IMR-90 (cell line): ENCODE results near the gene COL4A1. TPM values are rescaled to one million over a fixed set of nuclear protein-coding genes. Genes with fewer than 3 reads are reported as not detected.

Experiments used
- ATAC-seq: fragments of 200-7000 bp; cut with Tn5 transposase; 2 replicates; pipeline ENCODE4 v1.9.1; 2020; ENCODE audit warnings: low read depth, mild to moderate bottlenecking, moderate library complexity
- BruUV-seq: library from RNA; stranded (reverse); fragments of 400-500 nt; replicated peaks from 2 replicates; lab custom pipeline; 2021; lab: Mats Ljungman, UMichigan
- CTCF ChIA-PET: fragments of 300-600 bp; formaldehyde crosslinking; extraction: SDS; loops from one replicate; lab custom pipeline; 2021; ENCODE audit warnings: antibody characterized with exemption; lab: Yijun Ruan, JAX
- POLR2A ChIA-PET: fragments of 300-600 bp; sonication (Branson Sonifier 250); formaldehyde crosslinking; loops from one replicate; lab custom pipeline; 2022; ENCODE audit warnings: antibody characterized with exemption; ENCODE audit not compliant: unreplicated experiment; lab: Charles Lee
- DNase-seq: peaks from one replicate; pipeline ENCODE4 v3.0.0; 2013
- H2AFZ ChIP-seq: replicated peaks from 2 replicates; pipeline ENCODE3; 2013; ENCODE audit warnings: low read length, mild to moderate bottlenecking; ENCODE audit not compliant: poor library complexity
- H2AK5ac ChIP-seq: 2 replicates; pipeline ENCODE4 v1.6.1; 2013; ENCODE audit warnings: low read depth, low read length, inconsistent platforms
- H2AK9ac ChIP-seq: replicated peaks from 2 replicates; pipeline ENCODE3; 2013; ENCODE audit warnings: mild to moderate bottlenecking, low read depth, low read length, moderate library complexity; ENCODE audit not compliant: poor library complexity
- H2BK120ac ChIP-seq: 2 replicates; pipeline ENCODE4 v1.6.1; 2013; ENCODE audit warnings: low read depth, low read length, inconsistent platforms
- H2BK15ac ChIP-seq: 3 replicates; pipeline ENCODE4 v1.6.1; 2013; ENCODE audit warnings: low read depth, low read length, inconsistent platforms
- H2BK20ac ChIP-seq: 2 replicates; pipeline ENCODE4 v1.6.1; 2013; ENCODE audit warnings: low read depth, mild to moderate bottlenecking, inconsistent platforms, low read length, moderate library complexity
- H2BK5ac ChIP-seq: 2 replicates; pipeline ENCODE4 v1.6.1; 2013; ENCODE audit warnings: mild to moderate bottlenecking, low read depth, low read length, inconsistent platforms; ENCODE audit not compliant: poor library complexity, severe bottlenecking
- H3K14ac ChIP-seq: replicated peaks from 2 replicates; pipeline ENCODE4 v1.6.1; 2013; ENCODE audit warnings: low read depth, low read length, inconsistent platforms
- H3K18ac ChIP-seq: 2 replicates; pipeline ENCODE4 v1.6.1; 2013; ENCODE audit warnings: low read depth, low read length, control low read depth
- H3K23ac ChIP-seq: 2 replicates; pipeline ENCODE4 v1.6.1; 2013; ENCODE audit warnings: low read depth, low read length, inconsistent platforms
- H3K27ac ChIP-seq: 2 replicates; pipeline ENCODE4 v1.5.1; 2013; ENCODE audit warnings: mild to moderate bottlenecking, control low read depth, low read length; ENCODE audit not compliant: insufficient read depth
- H3K27me3 ChIP-seq: 2 replicates; pipeline ENCODE4 v1.6.1; 2013; ENCODE audit warnings: low read length; ENCODE audit not compliant: control insufficient read depth, insufficient read depth
- H3K36me3 ChIP-seq: 2 replicates; pipeline ENCODE4 v1.6.1; 2013; ENCODE audit warnings: low read length, mixed read lengths; ENCODE audit not compliant: control insufficient read depth, insufficient read depth
- H3K4ac ChIP-seq: 2 replicates; pipeline ENCODE4 v1.6.1; 2013; ENCODE audit warnings: low read depth, low read length, inconsistent platforms
- H3K4me1 ChIP-seq: 2 replicates; pipeline ENCODE4 v1.6.1; 2013; ENCODE audit warnings: low read length, mixed read lengths; ENCODE audit not compliant: control insufficient read depth, insufficient read depth
- H3K4me2 ChIP-seq: 2 replicates; pipeline ENCODE4 v1.6.1; 2013; ENCODE audit warnings: low read depth, mild to moderate bottlenecking, control low read depth, low read length, moderate library complexity
- H3K4me3 ChIP-seq: 2 replicates; pipeline ENCODE4 v1.5.1; 2013; ENCODE audit warnings: low read depth, mild to moderate bottlenecking, control low read depth, low read length, moderate library complexity; ENCODE audit not compliant: insufficient read depth
- H3K56ac ChIP-seq: 2 replicates; pipeline ENCODE4 v1.6.1; 2013; ENCODE audit warnings: low read length, inconsistent platforms; ENCODE audit not compliant: insufficient read depth; ENCODE audit errors: extremely low read depth
- H3K79me1 ChIP-seq, 2 experiments: 2 replicates each; pipeline ENCODE4 v1.6.1; 2013; ENCODE audit warnings: low read length in 2 of 2, inconsistent platforms in 1 of 2, low read depth in 1 of 2
- H3K9ac ChIP-seq: 2 replicates; pipeline ENCODE4 v1.6.1; 2013; ENCODE audit warnings: low read depth, low read length, control low read depth
- H3K9me1 ChIP-seq: 2 replicates; pipeline ENCODE4 v1.6.1; 2013; ENCODE audit warnings: low read length, inconsistent platforms; ENCODE audit not compliant: insufficient read depth
- H3K9me3 ChIP-seq: 2 replicates; pipeline ENCODE4 v1.6.1; 2013; ENCODE audit warnings: low read length; ENCODE audit not compliant: control insufficient read depth, insufficient read depth
- H4K20me1 ChIP-seq: 2 replicates; pipeline ENCODE4 v1.6.1; 2013; ENCODE audit warnings: low read length, inconsistent platforms; ENCODE audit not compliant: insufficient read depth
- H4K5ac ChIP-seq: 2 replicates; pipeline ENCODE4 v1.6.1; 2013; ENCODE audit warnings: mild to moderate bottlenecking, low read depth, low read length, control low read depth
- H4K8ac ChIP-seq, 2 experiments: 2 replicates each; pipeline ENCODE4 v1.6.1; 2013; ENCODE audit warnings: low read depth in 2 of 2, low read length in 2 of 2, control low read depth in 1 of 2, inconsistent platforms in 1 of 2
- H4K91ac ChIP-seq: 2 replicates; pipeline ENCODE4 v1.6.1; 2013; ENCODE audit warnings: low read depth, low read length, inconsistent platforms; ENCODE audit not compliant: insufficient read depth
- BHLHE40 ChIP-seq: fragments of 150-350 bp; IDR thresholded peaks from 2 replicates; pipeline ENCODE4 v1.6.1; 2016; ENCODE audit warnings: mild to moderate bottlenecking, low read depth, low read length
- CEBPB ChIP-seq: IDR thresholded peaks from 2 replicates; pipeline ENCODE4 v1.6.1; 2012; ENCODE audit warnings: low read depth, low read length, improper control_type of control experiment
- CHD1 ChIP-seq: IDR thresholded peaks from 2 replicates; pipeline ENCODE4 v1.6.1; 2012; ENCODE audit warnings: low read depth, low read length, improper control_type of control experiment
- CTCF ChIP-seq: conservative IDR thresholded peaks from 2 replicates; pipeline ENCODE4 v1.5.1; 2012; ENCODE audit warnings: mild to moderate bottlenecking, low read depth, low read length, improper control_type of control experiment
- ELK1 ChIP-seq: fragments of 150-350 bp; IDR thresholded peaks from 2 replicates; pipeline ENCODE4 v1.6.1; 2016; ENCODE audit warnings: low read depth, mild to moderate bottlenecking, low read length, moderate library complexity, borderline replicate concordance
- MAFK ChIP-seq: IDR thresholded peaks from 2 replicates; pipeline ENCODE4 v1.6.1; 2012; ENCODE audit warnings: low read depth, low read length, improper control_type of control experiment
- MAZ ChIP-seq: IDR thresholded peaks from 2 replicates; pipeline ENCODE4 v1.6.1; 2012; ENCODE audit warnings: low read depth, mild to moderate bottlenecking, low read length, improper control_type of control experiment, moderate library complexity, borderline replicate concordance
- MXI1 ChIP-seq: IDR thresholded peaks from 2 replicates; pipeline ENCODE4 v1.6.1; 2012; ENCODE audit warnings: low read depth, mild to moderate bottlenecking, low read length, moderate library complexity, borderline replicate concordance
- NFE2L2 ChIP-seq: fragments of 150-350 bp; IDR thresholded peaks from 2 replicates; pipeline ENCODE4 v1.6.1; 2016; ENCODE audit warnings: low read depth, mild to moderate bottlenecking, low read length
- POLR2A ChIP-seq: IDR thresholded peaks from 2 replicates; pipeline ENCODE4 v1.6.1; 2012; ENCODE audit warnings: mild to moderate bottlenecking, low read depth, low read length
- RAD21 ChIP-seq: IDR thresholded peaks from 2 replicates; pipeline ENCODE4 v1.6.1; 2012; ENCODE audit warnings: low read length, improper control_type of control experiment
- RCOR1 ChIP-seq: IDR thresholded peaks from 2 replicates; pipeline ENCODE4 v1.6.1; 2012; ENCODE audit warnings: mild to moderate bottlenecking, low read length, improper control_type of control experiment; ENCODE audit not compliant: insufficient replicate concordance
- SMC3 ChIP-seq: fragments of 150-350 bp; IDR thresholded peaks from 2 replicates; pipeline ENCODE4 v1.6.1; 2016; ENCODE audit warnings: low read depth, mild to moderate bottlenecking, antibody characterized with exemption, low read length, moderate library complexity
- USF2 ChIP-seq: fragments of 150-350 bp; IDR thresholded peaks from 2 replicates; pipeline ENCODE4 v1.6.1; 2017; ENCODE audit warnings: mild to moderate bottlenecking, antibody characterized with exemption, low read length, low read depth
- WGBS, 2 experiments: methylation state at CpG; one replicate each; pipeline versions ENCODE4 v1.1.5 to v1.1.7; 2013; ENCODE audit warnings: missing lambda C conversion rate in 2 of 2; ENCODE audit not compliant: insufficient read length in 1 of 2; ENCODE audit errors: extremely low coverage in 2 of 2; 5-methylcytosine and 5-hydroxymethylcytosine counted together
- dilution Hi-C: fragments of 300-500 bp; cut with HindIII; formaldehyde crosslinking; loops from one replicate; pipeline ENCODE4 v1.14.3; 2018; ENCODE audit warnings: low sequenced_read_pairs; ENCODE audit not compliant: unreplicated experiment
- in situ Hi-C: fragments of 300-500 bp; cut with MboI; formaldehyde crosslinking; loops from 3 replicates; pipeline ENCODE4 v1.14.3; 2019; ENCODE audit warnings: low sequenced_read_pairs, inconsistent platforms, mixed read lengths
- intact Hi-C: fragments of 100-400 bp; cut with micrococcal nuclease; formaldehyde crosslinking; loops from 2 replicates; pipeline ENCODE4 v1.10.0; 2022
- polyA plus RNA-seq, 3 experiments: library from polyadenylated mRNA; depleted of rRNA; stranded (reverse); fragments of >200 nt; gene quantifications; 2 replicates each; pipeline ENCODE4 v1.2.3, GENCODE V29; 2012; ENCODE audit warnings: low replicate concordance in 1 of 3
- total RNA-seq: library from RNA; depleted of rRNA; stranded (reverse); fragments of >200 nt; gene quantifications from 2 replicates; pipeline ENCODE4 v1.2.3, GENCODE V29; 2012

COL4A1 gene
- total and polyA plus RNA-seq, 2 of the 4 experiments (the other 2 are of a cell fraction), result 230 to 337 TPM

- POLR2A ChIA-PET, result no interaction called here
- peaks cover 78% of the 10 kb centered on the region for H4K20me1 ChIP-seq
- ATAC-seq, result peak; percentile 56
- CTCF ChIA-PET, result interaction anchor here (0.6 to 1.1 kb wide), 2 partner anchors 10 to 21 kb away, joined by 3 read pairs; no protein-coding TSS in a partner anchor
- no peaks in the 10 kb centered on the region for H3K9me3 ChIP-seq
- no peak overlapping the region for H3K4ac ChIP-seq
- H4K8ac ChIP-seq, result no peak overlapping the region
- H3K23ac ChIP-seq, result 0 out of 2 replicates have a peak overlapping the region, but pooled peaks have one; percentile 37
- no peak overlapping the region for H2AFZ ChIP-seq
- H3K56ac ChIP-seq, result no peak overlapping the region; the same call in 1 of the 2 replicates
- intact Hi-C loops (no loop called here), in situ Hi-C loops (loop anchor here (10.0 kb wide), 1 partner anchor 218 kb away; no protein-coding TSS in a partner anchor), dilution Hi-C loops (no loop called here)
- no peak overlapping the region for H2BK15ac ChIP-seq
- peak; percentile 78 for DNase-seq
- H4K91ac ChIP-seq, result no peak overlapping the region; the same call in 1 of the 2 replicates
- no peak overlapping the region for H3K18ac ChIP-seq
- no peak overlapping the region for H2BK120ac ChIP-seq
- no peak overlapping the region for H3K9ac ChIP-seq
- H3K14ac ChIP-seq, result 0 out of 2 replicates have a peak overlapping the region, but pooled peaks have one; percentile 44
- H3K4me1 ChIP-seq, result peaks cover 25% of the 10 kb centered on the region
- H2AK5ac ChIP-seq, result no peak overlapping the region
- H2AK9ac ChIP-seq, result no peak overlapping the region
- no peaks in the 10 kb centered on the region for H3K27me3 ChIP-seq
- WGBS, 2 experiments, result 80% methylated on average over 5 of the region's 10 CpGs; no CpG with 5 or more reads in 1 of the 2 experiments
- peaks cover 53% of the 10 kb centered on the region for H3K9me1 ChIP-seq
- H3K4me2 ChIP-seq, result 0 out of 2 replicates have a peak overlapping the region, but pooled peaks have one; percentile 19
- no peak overlapping the region for H2BK20ac ChIP-seq
- no TSS peak for BruUV-seq
- peaks cover 52 to 83% of the 10 kb centered on the region in 2 experiments for H3K79me1 ChIP-seq
- H2BK5ac ChIP-seq, result peak overlapping the region; percentile 21
- H4K5ac ChIP-seq, result no peak overlapping the region
- H3K36me3 ChIP-seq, result peaks cover 22% of the 10 kb centered on the region
- H3K27ac ChIP-seq, result no peak overlapping the region
- H3K4me3 ChIP-seq, result no peak overlapping the region
- TF ChIP-seq BHLHE40 (no peak), CTCF (no peak), RAD21 (no peak), POLR2A (no peak), USF2 (no peak), SMC3 (no peak), CEBPB (peak; percentile 28; the same call in 1 of the 2 replicates), NFE2L2 (peak; percentile 10; the same call in 1 of the 2 replicates), MAFK (peak; percentile 91), MXI1 (no peak), CHD1 (no peak), ELK1 (no peak), RCOR1 (no peak), MAZ (no peak)
Observed at GRCh38 chr13:110216398-110217041, 90.4 kb downstream of the COL4A1 start.
